GM12892 (cell line): ENCODE data around the gene TBX15.

Experiments
- POLR2AphosphoS5 ChIP-seq: IDR thresholded peaks from 2 replicates; pipeline ENCODE4 v1.6.1; 2011; ENCODE audit warnings: low read depth, low read length, control low read depth
- TAF1 ChIP-seq: IDR thresholded peaks from 2 replicates; pipeline ENCODE4 v1.6.1; 2011; ENCODE audit warnings: low read depth, mild to moderate bottlenecking, control low read depth, low read length, borderline replicate concordance

GRCh38 chr1:118963138-118963455 lies 25.0 kb downstream of the TBX15 start:
- TF ChIP-seq TAF1 (no peak), POLR2AphosphoS5 (no peak)
